Kidney (tissue), 14 donors: ENCODE data around the gene OPRD1. TPM values are rescaled to one million over a fixed set of nuclear protein-coding genes. Genes with fewer than 3 reads are reported as not detected.

ENCODE experiments used
- DNase-seq, 5 donors: peaks; one replicate each; pipeline ENCODE4 v3.0.0-alpha.2; 2013 to 2020
- FAIRE-seq: peaks from 2 replicates; lab custom pipeline; 2012; peaks lifted over from hg19 to GRCh38; lab: Jason Lieb, UNC
- H3K27ac ChIP-seq, 2 donors: one replicate each; pipeline ENCODE4 v1.7.0; 2013; ENCODE audit warnings: low read depth in 2 of 2, low read length in 2 of 2, inconsistent platforms in 1 of 2
- H3K27me3 ChIP-seq: one replicate; pipeline ENCODE4 v1.7.1; 2013; ENCODE audit warnings: low read length, inconsistent platforms; ENCODE audit not compliant: control insufficient read depth, insufficient read depth
- H3K36me3 ChIP-seq, 3 donors: one replicate each; pipeline versions ENCODE4 v1.7.0 to v1.7.1; 2013; ENCODE audit warnings: low read length in 3 of 3, control low read depth in 1 of 3, inconsistent platforms in 1 of 3; ENCODE audit not compliant: insufficient read depth in 3 of 3, control insufficient read depth in 2 of 3
- H3K4me1 ChIP-seq, 3 donors: one replicate each; pipeline versions ENCODE4 v1.7.0 to v1.7.1; 2013; ENCODE audit warnings: low read length in 3 of 3, inconsistent platforms in 1 of 3, low read depth in 1 of 3; ENCODE audit not compliant: control insufficient read depth in 2 of 3, insufficient read depth in 2 of 3
- H3K4me3 ChIP-seq, 3 donors: one replicate each; pipeline versions ENCODE4 v1.7.0 to v1.8.1; 2013; ENCODE audit warnings: low read length in 3 of 3, control low read depth in 1 of 3, inconsistent platforms in 1 of 3
- H3K9ac ChIP-seq, 3 donors: one replicate each; pipeline versions ENCODE4 v1.7.0 to v1.7.1; 2013; ENCODE audit warnings: low read length in 3 of 3, control low read depth in 1 of 3, inconsistent platforms in 1 of 3
- H3K9me3 ChIP-seq, 3 donors: one replicate each; pipeline versions ENCODE4 v1.7.0 to v1.7.1; 2013; ENCODE audit warnings: low read length in 3 of 3, control low read depth in 1 of 3, inconsistent platforms in 1 of 3; ENCODE audit not compliant: control insufficient read depth in 2 of 3, insufficient read depth in 1 of 3
- CTCF ChIP-seq: IDR thresholded peaks from 3 replicates; pipeline ENCODE4 v1.5.1; 2012; ENCODE audit warnings: mild to moderate bottlenecking, moderate library complexity, borderline replicate concordance; ENCODE audit not compliant: insufficient read depth; ENCODE audit errors: extremely low read depth
- intact Hi-C: fragments of 100-400 bp; cut with DNase I; formaldehyde crosslinking; loops from one replicate; pipeline ENCODE4 v1.11.1; 2022
- polyA plus RNA-seq: library from polyadenylated mRNA; stranded (reverse); fragments of 350-450 nt; fragmentation: Illumina TruSeq; extraction: RNeasy Lipid Tissue Mini Kit (QIAGEN cat#74804); gene quantifications from one replicate; pipeline ENCODE4 v1.2.3, GENCODE V29; 2014; ENCODE audit warnings: low read depth, low replicate concordance; ENCODE audit not compliant: insufficient read depth
- total RNA-seq: library from RNA; stranded (reverse); fragmentation: NEBNext Ultra II Directional; extraction: Animal tissue kit (Norgen Biotek cat#: 25700); gene quantifications from one replicate; pipeline ENCODE4 v1.2.1, GENCODE V29; 2021
- donor health status: control.
- donor health status: control.
- donor health status: control.
- donor health status: control.
- donor health status: control.
- donor health status: DM: yes; HTN: yes; CAD: no.
- donor health status: Normal renal cell carcinoma (clear cell type).

Gene OPRD1
- total and polyA plus RNA-seq, 2 donors from 2014 or later, result not detected

DNA sequence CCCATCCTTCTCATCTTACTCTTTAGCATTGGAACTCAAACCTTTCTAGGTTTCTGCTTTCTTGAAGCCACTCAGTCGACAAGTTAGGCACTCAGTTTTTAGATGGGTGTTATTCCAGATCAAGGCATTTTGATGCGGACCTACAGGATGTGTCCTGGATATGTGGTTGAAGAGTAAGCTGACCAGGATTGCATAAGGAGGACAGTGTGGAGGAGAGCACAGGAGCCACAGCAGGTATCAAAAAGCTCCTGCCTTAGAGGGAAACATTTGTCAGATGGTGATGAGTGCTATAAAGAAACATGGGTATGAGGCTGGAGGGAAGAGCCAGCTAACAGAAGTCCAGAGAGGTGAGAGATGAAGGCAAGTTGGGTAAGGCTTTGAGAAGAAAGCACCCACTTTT lies 33.9 kb upstream of the OPRD1 start:
- Histone ChIP-seq H3K4me1 (peaks cover 0 to 8% (median 7%) of the 10 kb centered on the region in 3 donors), H3K27me3 (no peaks in the 10 kb centered on the region), H3K27ac (no peak overlapping the region), H3K36me3 (no peaks in the 10 kb centered on the region), H3K9ac (no peak overlapping the region), H3K9me3 (no peaks in the 10 kb centered on the region), H3K4me3 (no peak overlapping the region)
- DNase-seq (no peak), FAIRE-seq (no peak)
- intact Hi-C loops, result no loop called here
- TF ChIP-seq CTCF, result no peak

- Histone ChIP-seq H3K9me3 (no peaks in the 10 kb centered on the region), H3K9ac (no peak overlapping the region), H3K27ac (no peak overlapping the region), H3K4me3 (no peak overlapping the region), H3K27me3 (no peaks in the 10 kb centered on the region), H3K36me3 (no peaks in the 10 kb centered on the region), H3K4me1 (peaks cover 0 to 6% (median 1%) of the 10 kb centered on the region in 3 donors)
- FAIRE-seq (no peak), DNase-seq (no peak)
- intact Hi-C loops, result loop anchor here (10.0 kb wide), 1 partner anchor 95 kb away; no protein-coding TSS in a partner anchor
- no peak for TF ChIP-seq CTCF
Observed at GRCh38 chr1:28779751-28780408, 32.1 kb upstream of the OPRD1 start.

GRCh38 chr1:28781305-28781704 lies 30.7 kb upstream of the OPRD1 start:
- intact Hi-C loops, result loop anchor here (10.0 kb wide), 1 partner anchor 93 kb away; no protein-coding TSS in a partner anchor
- no peak overlapping the region for H3K4me3 ChIP-seq
- H3K9me3 ChIP-seq, result no peaks in the 10 kb centered on the region
- no peak overlapping the region for H3K9ac ChIP-seq
- no peak overlapping the region for H3K27ac ChIP-seq
- H3K4me1 ChIP-seq, result no peaks in the 10 kb centered on the region
- no peaks in the 10 kb centered on the region for H3K27me3 ChIP-seq
- DNase-seq (no peak), FAIRE-seq (no peak)
- no peaks in the 10 kb centered on the region for H3K36me3 ChIP-seq
- TF ChIP-seq CTCF, result no peak

GRCh38 chr1:28782011-28782410 lies 30.0 kb upstream of the OPRD1 start:
- no peak for FAIRE-seq
- intact Hi-C loops, result loop anchor here (10.0 kb wide), 1 partner anchor 93 kb away; no protein-coding TSS in a partner anchor
- TF ChIP-seq CTCF, result no peak

More at GRCh38 chr1:28782011-28782410, 30.0 kb upstream of the OPRD1 start:
- Histone ChIP-seq H3K9me3 (no peaks in the 10 kb centered on the region), H3K27me3 (no peaks in the 10 kb centered on the region), H3K4me3 (no peak overlapping the region), H3K4me1 (no peaks in the 10 kb centered on the region), H3K9ac (no peak overlapping the region), H3K36me3 (no peaks in the 10 kb centered on the region), H3K27ac (no peak overlapping the region)
- no peak for DNase-seq
